ENCODE measurements around the gene RNASEH2B. TPM values are rescaled to one million over a fixed set of nuclear protein-coding genes. Genes with fewer than 3 reads are reported as not detected.
A peak's percentile ranks its signal among the peaks of the same experiment; 100 is the strongest.

The RNASEH2B gene
- total RNA-seq, 1 donor from 2014 or later = 46.5 TPM

DNA sequence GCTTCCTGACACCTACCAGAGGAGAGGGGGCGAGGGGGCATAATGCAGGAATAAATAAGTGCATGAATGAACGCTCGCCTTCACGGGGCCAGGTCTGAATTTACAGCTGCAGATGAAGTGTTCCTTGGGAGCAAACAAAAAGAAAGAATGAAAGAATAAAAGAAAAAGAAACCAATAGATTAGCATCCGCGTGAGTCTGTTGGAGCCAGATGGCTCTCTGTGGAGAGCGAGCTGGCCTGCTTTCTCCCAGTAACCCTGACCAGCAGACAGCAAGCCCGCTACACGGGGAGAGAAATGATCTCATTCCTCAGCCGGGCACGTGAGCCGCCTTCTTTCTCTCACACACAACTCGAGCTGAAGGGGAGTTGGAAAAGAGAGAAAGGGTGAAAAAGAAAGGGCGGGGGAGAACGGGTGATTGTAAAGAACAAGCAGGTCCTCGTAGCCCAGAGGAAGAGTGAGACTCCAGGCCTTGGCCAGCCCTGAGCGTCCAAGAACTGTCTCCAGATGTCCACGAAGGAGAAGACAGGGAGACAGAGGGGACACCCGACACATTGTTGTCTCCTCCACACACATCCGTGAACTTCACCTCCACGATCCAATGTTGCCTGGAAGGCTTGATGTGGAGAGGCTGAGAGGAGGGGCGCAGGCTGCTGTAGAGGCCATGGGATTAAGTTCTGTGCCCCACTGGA lies 81.4 kb downstream of the RNASEH2B start:
- intact Hi-C loops (cut with DNase I) = no loop called here
- peak; percentile 62 for ATAC-seq
- no peak for TF ChIP-seq CTCF (IDR thresholded peaks at IDR 0.05)
- Histone ChIP-seq H3K36me3 (no peaks in the 10 kb centered on the region), H3K9me3 (no peaks in the 10 kb centered on the region), H3K27ac (peak overlapping the region; percentile 47), H3K27me3 (no peaks in the 10 kb centered on the region), H3K4me1 (peaks cover 12% of the 10 kb centered on the region), H3K4me3 (no peak overlapping the region)
- no peak for DNase-seq

- Histone ChIP-seq H3K27ac (peak overlapping the region; percentile 47), H3K4me3 (no peak overlapping the region), H3K27me3 (no peaks in the 10 kb centered on the region), H3K36me3 (no peaks in the 10 kb centered on the region), H3K9me3 (no peaks in the 10 kb centered on the region), H3K4me1 (peaks cover 12% of the 10 kb centered on the region)
- TF ChIP-seq CTCF (IDR thresholded peaks at IDR 0.05) = no peak
- ATAC-seq (peak; percentile 41), DNase-seq (no peak)
- intact Hi-C loops (cut with DNase I) = no loop called here
These were observed 82.3 kb downstream of the RNASEH2B start for GRCh38 chr13:50991579-50992521.

DNA sequence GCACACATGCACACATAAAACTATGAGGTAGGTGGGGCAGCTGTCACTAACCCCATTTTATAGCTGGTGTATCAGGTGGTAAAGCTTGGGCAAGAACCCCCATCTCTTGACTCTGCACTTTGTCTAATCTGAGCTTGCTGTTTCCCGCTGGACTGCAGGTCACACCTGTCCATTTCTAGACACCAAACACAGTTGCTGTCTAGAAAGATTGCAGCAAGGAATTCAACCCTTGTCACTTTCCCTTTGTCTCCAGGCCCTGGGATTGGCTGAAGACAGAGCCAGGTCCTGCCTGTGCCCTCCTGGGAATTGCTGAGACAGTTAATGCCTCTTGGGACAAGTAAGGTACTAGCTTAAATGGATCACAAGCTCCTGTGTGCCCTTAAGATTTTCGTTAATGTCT lies 83.8 kb downstream of the RNASEH2B start:
- peaks cover 12% of the 10 kb centered on the region for H3K4me1 ChIP-seq
- no peaks in the 10 kb centered on the region for H3K9me3 ChIP-seq
- H3K27me3 ChIP-seq = no peaks in the 10 kb centered on the region
- DNase-seq (no peak), ATAC-seq (no peak)
- H3K27ac ChIP-seq = no peak overlapping the region
- H3K4me3 ChIP-seq = no peak overlapping the region
- intact Hi-C loops (cut with DNase I) = no loop called here
- no peak for TF ChIP-seq CTCF (IDR thresholded peaks at IDR 0.05)
- H3K36me3 ChIP-seq = no peaks in the 10 kb centered on the region

DNA sequence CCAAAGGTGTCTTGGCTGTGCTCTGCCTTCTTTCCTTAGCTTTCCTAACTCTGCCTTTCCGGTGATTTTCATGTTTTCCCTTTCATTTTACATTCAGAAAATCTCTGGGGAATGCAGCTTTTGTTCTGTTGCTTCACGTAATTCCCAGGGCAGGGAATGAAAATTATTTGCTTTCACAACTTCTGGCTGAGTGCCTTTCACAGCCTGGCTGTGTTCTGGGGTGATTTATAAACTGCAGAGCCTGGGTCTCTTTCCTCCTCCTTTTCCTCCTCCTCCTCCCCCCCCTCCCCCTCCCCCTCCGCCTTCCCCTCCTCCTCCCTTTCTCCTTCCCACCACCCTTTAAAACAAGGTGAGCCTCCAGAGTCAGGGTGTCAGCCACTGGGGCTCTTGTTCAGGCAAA lies 84.3 kb downstream of the RNASEH2B start:
- H3K27ac ChIP-seq = no peak overlapping the region
- H3K4me3 ChIP-seq = no peak overlapping the region
- no peaks in the 10 kb centered on the region for H3K36me3 ChIP-seq

DNA sequence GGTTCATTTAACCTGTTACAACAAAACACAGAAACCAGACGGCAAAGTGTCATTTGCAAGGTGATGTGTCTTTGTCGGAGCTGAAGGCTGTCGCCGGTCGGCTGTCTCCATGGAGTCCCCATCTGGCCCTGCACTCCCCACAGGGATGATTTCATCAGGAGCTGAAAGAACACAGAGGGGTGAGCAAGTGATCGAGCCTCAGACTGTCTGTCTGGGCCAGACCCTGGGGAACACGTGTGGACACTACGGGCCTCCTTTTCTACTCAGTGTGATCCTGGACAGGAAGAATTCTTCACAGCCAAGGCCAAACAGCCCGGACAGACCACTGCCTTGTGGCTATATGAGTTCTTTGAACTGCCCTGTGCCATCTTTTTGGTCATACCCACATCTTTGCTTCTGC lies 85.1 kb downstream of the RNASEH2B start:
- Histone ChIP-seq H3K9me3 (no peaks in the 10 kb centered on the region), H3K4me1 (peaks cover 12% of the 10 kb centered on the region)
- intact Hi-C loops (cut with DNase I) = no loop called here

More for the DNA sequence above, 84.3 kb downstream of the RNASEH2B start:
- DNase-seq = no peak
- ATAC-seq = no peak
- Histone ChIP-seq H3K9me3 (no peaks in the 10 kb centered on the region), H3K27me3 (no peaks in the 10 kb centered on the region), H3K4me1 (peaks cover 12% of the 10 kb centered on the region)
- intact Hi-C loops (cut with DNase I) = no loop called here
- TF ChIP-seq CTCF (IDR thresholded peaks at IDR 0.05) = no peak

More for the DNA sequence above, 85.1 kb downstream of the RNASEH2B start:
- Histone ChIP-seq H3K36me3 (no peaks in the 10 kb centered on the region), H3K4me3 (no peak overlapping the region), H3K27ac (no peak overlapping the region), H3K27me3 (no peaks in the 10 kb centered on the region)
- TF ChIP-seq CTCF (IDR thresholded peaks at IDR 0.05) = no peak
- no peak for DNase-seq
- no peak for ATAC-seq

Data from upper lobe of right lung (tissue), 1 donor.